Panc1 (cell line): ENCODE measurements around the gene FLRT1. TPM values are rescaled to one million over a fixed set of nuclear protein-coding genes. Genes with fewer than 3 reads are reported as not detected.

Experiments
- ATAC-seq: fragments of 200-7000 bp; cut with Tn5 transposase; 2 replicates; pipeline ENCODE4 v1.9.1; 2020; ENCODE audit warnings: mild to moderate bottlenecking, moderate library complexity
- BruUV-seq: library from RNA; stranded (reverse); fragments of 400-500 nt; replicated peaks from 2 replicates; lab custom pipeline; 2021; lab: Mats Ljungman, UMichigan
- CTCF ChIA-PET: fragments of 300-600 bp; sonication (Branson Sonifier 250); formaldehyde crosslinking; loops from one replicate; lab custom pipeline; 2022; ENCODE audit warnings: antibody characterized with exemption; lab: Charles Lee
- POLR2A ChIA-PET: fragments of 300-600 bp; sonication (Branson Sonifier 250); formaldehyde crosslinking; loops from one replicate; lab custom pipeline; 2022; ENCODE audit warnings: antibody characterized with exemption; lab: Charles Lee
- DNase-seq: peaks from one replicate; pipeline ENCODE4 v3.0.0-alpha.2; 2010; ENCODE audit warnings: low read depth, low spot score
- H3K27ac ChIP-seq: 2 replicates; pipeline ENCODE4 v1.5.1; 2011; ENCODE audit warnings: mild to moderate bottlenecking, low read length, inconsistent platforms
- H3K27me3 ChIP-seq: fragments of 200-500 bp; sonication (Bioruptor generic); 2 replicates; pipeline ENCODE4 v1.6.0; 2014; ENCODE audit warnings: low read length, inconsistent platforms; ENCODE audit not compliant: control insufficient read depth, insufficient read depth
- H3K36me3 ChIP-seq: fragments of 200-500 bp; sonication (Bioruptor generic); 2 replicates; pipeline ENCODE4 v1.5.1; 2014; ENCODE audit warnings: inconsistent platforms, mild to moderate bottlenecking, low read length, moderate library complexity; ENCODE audit not compliant: control insufficient read depth, insufficient read depth
- H3K4me1 ChIP-seq: 2 replicates; pipeline ENCODE4 v1.5.1; 2011; ENCODE audit warnings: inconsistent platforms, mild to moderate bottlenecking, low read length, moderate library complexity; ENCODE audit not compliant: control insufficient read depth, insufficient read depth
- H3K4me3 ChIP-seq, 2 experiments: 2 replicates each; pipeline ENCODE4 v1.5.1; 2011 to 2012; ENCODE audit warnings: low read depth in 2 of 2, low read length in 2 of 2, mild to moderate bottlenecking in 2 of 2, inconsistent platforms in 1 of 2, moderate library complexity in 1 of 2
- H3K9me3 ChIP-seq: fragments of 200-500 bp; sonication (Bioruptor generic); 2 replicates; pipeline ENCODE4 v1.5.1; 2014; ENCODE audit warnings: low read depth, mild to moderate bottlenecking, inconsistent platforms, low read length, moderate library complexity; ENCODE audit not compliant: control insufficient read depth, insufficient read depth
- CTCF ChIP-seq: fragments of 450-650 bp; IDR thresholded peaks from 2 replicates; pipeline ENCODE4 v1.5.1; 2017; ENCODE audit warnings: mild to moderate bottlenecking
- POLR2AphosphoS5 ChIP-seq: IDR thresholded peaks from 2 replicates; pipeline ENCODE4 v1.6.1; 2012; ENCODE audit warnings: mild to moderate bottlenecking, low read depth, low read length, moderate library complexity
- SIN3A ChIP-seq: IDR thresholded peaks from 2 replicates; pipeline ENCODE4 v1.6.1; 2012; ENCODE audit warnings: low read depth, mild to moderate bottlenecking, low read length, moderate library complexity, borderline replicate concordance; ENCODE audit not compliant: insufficient read depth
- TCF7L2 ChIP-seq: IDR thresholded peaks from 2 replicates; pipeline ENCODE4 v1.6.1; 2011; ENCODE audit warnings: mild to moderate bottlenecking, low read depth, low read length, inconsistent platforms
- in situ Hi-C: cut with HindIII; loops from 2 replicates; pipeline ENCODE4 v1.10.0; 2016; ENCODE audit warnings: low sequenced_read_pairs, low pct_unique_long_range_greater_than_20kb
- intact Hi-C: fragments of 100-400 bp; cut with micrococcal nuclease; formaldehyde crosslinking; loops from one replicate; pipeline ENCODE4 v1.10.0; 2022; ENCODE audit not compliant: unreplicated experiment
- total RNA-seq: library from RNA; stranded (reverse); gene quantifications from one replicate; pipeline ENCODE4 v1.2.1, GENCODE V29; 2021; ENCODE audit not compliant: unreplicated experiment
- TF ChIP-seq, protein P1 (sequence below), 2 experiments: IDR thresholded peaks; 2 replicates each; pipeline ENCODE4 v1.6.1; 2011 to 2012; ENCODE audit warnings: low read depth in 2 of 2, control low read depth in 1 of 2, low read length in 1 of 2, mild to moderate bottlenecking in 1 of 2, moderate library complexity in 1 of 2; ENCODE audit not compliant: insufficient read depth in 1 of 2

Gene FLRT1
- total RNA-seq, 1 experiment from 2014 or later: 0.51 TPM

- ChIA-PET POLR2A (no interaction called here), CTCF (no interaction called here)
- DNase-seq: no peak
- intact Hi-C loops: no loop called here
- Histone ChIP-seq H3K4me1 (peaks cover 14% of the 10 kb centered on the region), H3K4me3 (no peak overlapping the region), H3K27ac (no peak overlapping the region), H3K27me3 (no peaks in the 10 kb centered on the region), H3K36me3 (no peaks in the 10 kb centered on the region), H3K9me3 (no peaks in the 10 kb centered on the region)
- in situ Hi-C loops: no loop called here
- TF ChIP-seq CTCF (no peak), POLR2AphosphoS5 (no peak), SIN3A (no peak), TCF7L2 (no peak)
- TF ChIP-seq, protein P1, sequence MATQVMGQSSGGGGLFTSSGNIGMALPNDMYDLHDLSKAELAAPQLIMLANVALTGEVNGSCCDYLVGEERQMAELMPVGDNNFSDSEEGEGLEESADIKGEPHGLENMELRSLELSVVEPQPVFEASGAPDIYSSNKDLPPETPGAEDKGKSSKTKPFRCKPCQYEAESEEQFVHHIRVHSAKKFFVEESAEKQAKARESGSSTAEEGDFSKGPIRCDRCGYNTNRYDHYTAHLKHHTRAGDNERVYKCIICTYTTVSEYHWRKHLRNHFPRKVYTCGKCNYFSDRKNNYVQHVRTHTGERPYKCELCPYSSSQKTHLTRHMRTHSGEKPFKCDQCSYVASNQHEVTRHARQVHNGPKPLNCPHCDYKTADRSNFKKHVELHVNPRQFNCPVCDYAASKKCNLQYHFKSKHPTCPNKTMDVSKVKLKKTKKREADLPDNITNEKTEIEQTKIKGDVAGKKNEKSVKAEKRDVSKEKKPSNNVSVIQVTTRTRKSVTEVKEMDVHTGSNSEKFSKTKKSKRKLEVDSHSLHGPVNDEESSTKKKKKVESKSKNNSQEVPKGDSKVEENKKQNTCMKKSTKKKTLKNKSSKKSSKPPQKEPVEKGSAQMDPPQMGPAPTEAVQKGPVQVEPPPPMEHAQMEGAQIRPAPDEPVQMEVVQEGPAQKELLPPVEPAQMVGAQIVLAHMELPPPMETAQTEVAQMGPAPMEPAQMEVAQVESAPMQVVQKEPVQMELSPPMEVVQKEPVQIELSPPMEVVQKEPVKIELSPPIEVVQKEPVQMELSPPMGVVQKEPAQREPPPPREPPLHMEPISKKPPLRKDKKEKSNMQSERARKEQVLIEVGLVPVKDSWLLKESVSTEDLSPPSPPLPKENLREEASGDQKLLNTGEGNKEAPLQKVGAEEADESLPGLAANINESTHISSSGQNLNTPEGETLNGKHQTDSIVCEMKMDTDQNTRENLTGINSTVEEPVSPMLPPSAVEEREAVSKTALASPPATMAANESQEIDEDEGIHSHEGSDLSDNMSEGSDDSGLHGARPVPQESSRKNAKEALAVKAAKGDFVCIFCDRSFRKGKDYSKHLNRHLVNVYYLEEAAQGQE (IDR thresholded peaks at IDR 0.05; ENCODE audit: insufficient read depth in 1 of 2, low read depth in 2 of 2, low read length in 1 of 2): no peak
- ATAC-seq: no peak
- no TSS peak for BruUV-seq
Measured at GRCh38 chr11:64020976-64021756, 14.6 kb upstream of the FLRT1 start.

GRCh38 chr11:64021757-64022093, 14.0 kb upstream of the FLRT1 start:
- ATAC-seq (no peak), DNase-seq (no peak)
- Histone ChIP-seq H3K4me3 (no peak overlapping the region), H3K36me3 (no peaks in the 10 kb centered on the region), H3K9me3 (no peaks in the 10 kb centered on the region), H3K27ac (no peak overlapping the region), H3K4me1 (peaks cover 14% of the 10 kb centered on the region), H3K27me3 (no peaks in the 10 kb centered on the region)
- ChIA-PET POLR2A (no interaction called here), CTCF (no interaction called here)
- in situ Hi-C loops (no loop called here), intact Hi-C loops (no loop called here)
- no peak for TF ChIP-seq CTCF
- BruUV-seq: no TSS peak
